Anterior cingulate cortex (tissue), 58 donors: Measurements from ENCODE around the gene SLC35G1.

Source experiments
- DNase-seq, 58 donors: peaks; one replicate each; lab custom pipeline; 2025; lab: John Stamatoyannopoulos, UW

The SLC35G1 gene

DNA sequence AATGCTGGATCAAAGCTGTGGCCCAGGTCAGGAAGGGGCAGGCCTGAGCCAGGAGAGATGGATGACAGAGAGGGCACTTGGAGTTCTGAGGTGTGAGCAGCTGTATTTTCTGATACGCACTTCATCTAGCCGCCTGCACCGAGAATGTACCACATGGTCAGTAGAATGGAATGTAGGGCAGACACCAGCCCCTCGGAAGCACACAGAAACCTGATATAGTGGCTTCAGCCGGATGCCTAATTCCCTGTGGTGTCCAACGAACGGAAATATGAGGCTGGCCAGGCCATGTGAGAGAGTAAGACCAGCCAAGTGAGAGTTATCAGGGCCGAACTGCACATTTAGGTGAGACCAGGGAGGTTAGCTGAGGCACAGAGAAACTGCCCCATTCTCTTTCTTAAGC is 53.3 kb downstream of the SLC35G1 start:
- DNase-seq: no peak

GRCh38 chr10:93947524-93947923 is 53.7 kb downstream of the SLC35G1 start:
- DNase-seq: no peak

- DNase-seq: no peak
These were observed 58.1 kb downstream of the SLC35G1 start for GRCh38 chr10:93951905-93952304.
